ENCODE data around the gene P2RY13.

P2RY13 gene

GRCh38 chr3:151320131-151320530 is 9.2 kb downstream of the P2RY13 start:
- no peak for TF ChIP-seq CTCF (IDR thresholded peaks at IDR 0.05)

GRCh38 chr3:151319628-151320027 is 9.7 kb downstream of the P2RY13 start:
- no peak for TF ChIP-seq CTCF (IDR thresholded peaks at IDR 0.05)

- TF ChIP-seq CTCF (IDR thresholded peaks at IDR 0.05) = no peak
Observed at GRCh38 chr3:151318991-151319390, 10.4 kb downstream of the P2RY13 start.

- TF ChIP-seq CTCF (IDR thresholded peaks at IDR 0.05) = no peak
Observed at GRCh38 chr3:151318313-151318712, 11.0 kb downstream of the P2RY13 start.

- no peak for TF ChIP-seq CTCF (IDR thresholded peaks at IDR 0.05)
Observed at GRCh38 chr3:151316267-151316991, 12.9 kb downstream of the P2RY13 start, which contains the start of gene GPR87. Gene GPR87 (minus strand): TSS chr3:151316820. CDS start chr3:151300100, 16,720 bp downstream.

GRCh38 chr3:151315846-151316245 is 13.5 kb downstream of the P2RY13 start:
- TF ChIP-seq CTCF (IDR thresholded peaks at IDR 0.05) = no peak

- no peak for TF ChIP-seq CTCF (IDR thresholded peaks at IDR 0.05)
Observed at GRCh38 chr3:151315136-151315535, 14.2 kb downstream of the P2RY13 start.

- TF ChIP-seq CTCF (IDR thresholded peaks at IDR 0.05) = no peak
Observed at GRCh38 chr3:151314593-151314992, 14.8 kb downstream of the P2RY13 start.

All from LNCAP (cell line).